Lower leg skin (tissue), 3 donors: ENCODE results near the gene OSBPL5.

ENCODE experiments used
- POLR2A ChIP-seq, 2 donors: fragments of 450-650 bp; IDR thresholded peaks; one replicate each; pipeline ENCODE4 v1.6.1; 2016 to 2017; ENCODE audit warnings: antibody characterized with exemption in 2 of 2, mild to moderate bottlenecking in 1 of 2, moderate library complexity in 1 of 2
- TF ChIP-seq, protein P1 (sequence below), 3 donors: fragments of 450-650 bp; IDR thresholded peaks; one replicate each; pipeline ENCODE4 v1.5.1; 2016; ENCODE audit warnings: antibody characterized with exemption in 3 of 3, mild to moderate bottlenecking in 3 of 3, moderate library complexity in 2 of 3

DNA sequence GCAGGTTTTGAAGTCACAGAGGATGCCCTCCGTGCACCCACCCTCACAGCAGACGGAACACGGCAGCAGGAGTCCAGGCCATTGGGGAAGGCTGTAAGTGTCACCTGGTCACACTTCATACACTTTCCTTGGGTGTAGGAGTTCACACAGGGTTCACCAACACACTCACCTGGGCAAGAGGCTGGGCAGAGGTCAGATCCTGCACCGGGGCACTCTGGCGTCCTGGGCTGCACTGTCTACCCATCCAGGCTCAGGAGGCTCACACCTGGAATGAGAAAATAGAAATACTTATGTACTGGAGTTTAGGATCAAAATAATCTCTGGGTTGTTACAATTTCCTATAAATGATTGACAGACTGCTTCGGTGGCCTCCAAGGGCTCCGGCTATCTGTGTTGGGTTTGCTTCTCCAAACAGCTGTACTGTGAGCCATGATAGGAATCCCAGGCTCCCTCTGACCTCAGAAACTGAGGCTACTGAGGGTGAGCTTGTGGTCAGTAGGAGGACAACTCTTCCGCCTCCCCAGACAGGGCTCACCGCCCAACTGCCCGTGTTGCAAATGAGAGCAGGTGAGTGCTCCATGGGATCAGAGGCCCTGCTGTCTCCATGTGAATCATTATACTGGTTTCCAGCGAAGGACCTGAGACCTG, 87.8 kb downstream of the OSBPL5 start:
- no peak for TF ChIP-seq POLR2A (IDR thresholded peaks at IDR 0.05)
- TF ChIP-seq, protein P1, sequence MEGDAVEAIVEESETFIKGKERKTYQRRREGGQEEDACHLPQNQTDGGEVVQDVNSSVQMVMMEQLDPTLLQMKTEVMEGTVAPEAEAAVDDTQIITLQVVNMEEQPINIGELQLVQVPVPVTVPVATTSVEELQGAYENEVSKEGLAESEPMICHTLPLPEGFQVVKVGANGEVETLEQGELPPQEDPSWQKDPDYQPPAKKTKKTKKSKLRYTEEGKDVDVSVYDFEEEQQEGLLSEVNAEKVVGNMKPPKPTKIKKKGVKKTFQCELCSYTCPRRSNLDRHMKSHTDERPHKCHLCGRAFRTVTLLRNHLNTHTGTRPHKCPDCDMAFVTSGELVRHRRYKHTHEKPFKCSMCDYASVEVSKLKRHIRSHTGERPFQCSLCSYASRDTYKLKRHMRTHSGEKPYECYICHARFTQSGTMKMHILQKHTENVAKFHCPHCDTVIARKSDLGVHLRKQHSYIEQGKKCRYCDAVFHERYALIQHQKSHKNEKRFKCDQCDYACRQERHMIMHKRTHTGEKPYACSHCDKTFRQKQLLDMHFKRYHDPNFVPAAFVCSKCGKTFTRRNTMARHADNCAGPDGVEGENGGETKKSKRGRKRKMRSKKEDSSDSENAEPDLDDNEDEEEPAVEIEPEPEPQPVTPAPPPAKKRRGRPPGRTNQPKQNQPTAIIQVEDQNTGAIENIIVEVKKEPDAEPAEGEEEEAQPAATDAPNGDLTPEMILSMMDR (IDR thresholded peaks at IDR 0.05) = no peak
